Lower lobe of right lung (tissue), 2 donors: ENCODE data around the gene CCDC83. TPM values are rescaled to one million over a fixed set of nuclear protein-coding genes. Genes with fewer than 3 reads are reported as not detected.
"Not testable (repeated sequence)": the region's sequence is repeated elsewhere in the genome, so short reads cannot be mapped to it uniquely, and the experiment has no call there.

Experiments
- ATAC-seq, 2 donors: fragments of 200-7000 bp; cut with Tn5 transposase; one replicate each; pipeline ENCODE4 v1.9.1; 2020 to 2022; ENCODE audit warnings: mild to moderate bottlenecking in 2 of 2, moderate library complexity in 2 of 2
- DNase-seq: peaks from one replicate; pipeline ENCODE4 v3.0.0-alpha.2; 2020
- H3K27ac ChIP-seq: fragments of 200-600 bp; one replicate; pipeline ENCODE4 v1.8.0; 2022
- H3K27me3 ChIP-seq: fragments of 200-600 bp; one replicate; pipeline ENCODE4 v1.8.0; 2022; ENCODE audit warnings: low read depth
- H3K36me3 ChIP-seq: fragments of 200-600 bp; one replicate; pipeline ENCODE4 v1.8.0; 2022; ENCODE audit warnings: mild to moderate bottlenecking
- H3K4me1 ChIP-seq: fragments of 200-600 bp; one replicate; pipeline ENCODE4 v1.8.0; 2022
- H3K4me3 ChIP-seq: fragments of 200-600 bp; one replicate; pipeline ENCODE4 v1.8.0; 2022; ENCODE audit warnings: mild to moderate bottlenecking
- H3K9me3 ChIP-seq: fragments of 200-600 bp; one replicate; pipeline ENCODE4 v1.8.0; 2022
- CTCF ChIP-seq: fragments of 200-600 bp; IDR thresholded peaks from one replicate; pipeline ENCODE4 v1.8.0; 2022; ENCODE audit warnings: antibody characterized with exemption, mild to moderate bottlenecking
- intact Hi-C: fragments of 100-400 bp; cut with DNase I; formaldehyde crosslinking; loops from one replicate; pipeline ENCODE4 v1.11.0; 2022
- total RNA-seq: library from RNA; stranded (reverse); fragmentation: NEBNext Ultra II Directional; extraction: Animal tissue kit (Norgen Biotek cat#: 25700); gene quantifications from one replicate; pipeline ENCODE4 v1.2.1, GENCODE V29; 2021
- donor health status: DM: no; HTN: yes; CAD: no; lungs with severe emphysema.

The CCDC83 gene
- total RNA-seq, 1 donor from 2014 or later, result not detected

GRCh38 chr11:85949798-85950197 is 94.6 kb downstream of the CCDC83 start:
- DNase-seq (no peak), ATAC-seq (no peak)
- H3K27me3 ChIP-seq, result no peaks in the 10 kb centered on the region
- H3K4me3 ChIP-seq, result no peak overlapping the region
- peaks cover 38% of the 10 kb centered on the region for H3K4me1 ChIP-seq
- TF ChIP-seq CTCF, result no peak
- no peaks in the 10 kb centered on the region for H3K36me3 ChIP-seq
- H3K27ac ChIP-seq, result no peak overlapping the region
- intact Hi-C loops, result no loop called here
- H3K9me3 ChIP-seq, result no peaks in the 10 kb centered on the region

GRCh38 chr11:85950317-85951048 is 95.3 kb downstream of the CCDC83 start:
- H3K27ac ChIP-seq, result no peak overlapping the region
- no peak for TF ChIP-seq CTCF
- peaks cover 38% of the 10 kb centered on the region for H3K4me1 ChIP-seq
- no peak overlapping the region for H3K4me3 ChIP-seq
- DNase-seq (no peak), ATAC-seq (no peak)
- peaks cover 1% of the 10 kb centered on the region for H3K36me3 ChIP-seq
- no peaks in the 10 kb centered on the region for H3K9me3 ChIP-seq
- intact Hi-C loops, result no loop called here
- H3K27me3 ChIP-seq, result no peaks in the 10 kb centered on the region

- ATAC-seq (no peak), DNase-seq (no peak)
- H3K4me3 ChIP-seq, result no peak overlapping the region
- intact Hi-C loops, result no loop called here
- H3K27me3 ChIP-seq, result no peaks in the 10 kb centered on the region
- H3K27ac ChIP-seq, result no peak overlapping the region
- TF ChIP-seq CTCF, result no peak
- H3K4me1 ChIP-seq, result peaks cover 34% of the 10 kb centered on the region
- H3K36me3 ChIP-seq, result peaks cover 7% of the 10 kb centered on the region
- no peaks in the 10 kb centered on the region for H3K9me3 ChIP-seq
Measured at GRCh38 chr11:85951049-85951405, 95.8 kb downstream of the CCDC83 start.

GRCh38 chr11:85951428-85952107 is 96.4 kb downstream of the CCDC83 start:
- ATAC-seq, result no peak
- no peak for DNase-seq
- Histone ChIP-seq H3K4me3 (no peak overlapping the region), H3K9me3 (no peaks in the 10 kb centered on the region), H3K27ac (no peak overlapping the region), H3K36me3 (peaks cover 12% of the 10 kb centered on the region), H3K27me3 (no peaks in the 10 kb centered on the region), H3K4me1 (peaks cover 29% of the 10 kb centered on the region)
- intact Hi-C loops, result no loop called here
- TF ChIP-seq CTCF, result no peak

GRCh38 chr11:85952108-85952485 is 96.9 kb downstream of the CCDC83 start:
- H3K4me3 ChIP-seq, H3K27ac ChIP-seq, DNase-seq, ATAC-seq, H3K27me3 ChIP-seq, H3K9me3 ChIP-seq, intact Hi-C loops: not testable (repeated sequence)
- peaks cover 17% of the 10 kb centered on the region for H3K36me3 ChIP-seq
- peaks cover 23% of the 10 kb centered on the region for H3K4me1 ChIP-seq

GRCh38 chr11:85953491-85954143 is 98.4 kb downstream of the CCDC83 start:
- intact Hi-C loops, result no loop called here
- H3K27ac ChIP-seq, result no peak overlapping the region
- peak; percentile 20 to 25 for ATAC-seq

More at GRCh38 chr11:85953491-85954143, 98.4 kb downstream of the CCDC83 start:
- DNase-seq, result no peak
- H3K4me1 ChIP-seq, result peaks cover 8% of the 10 kb centered on the region
- H3K4me3 ChIP-seq, result no peak overlapping the region
- no peaks in the 10 kb centered on the region for H3K27me3 ChIP-seq
- H3K9me3 ChIP-seq, result no peaks in the 10 kb centered on the region
- peaks cover 33% of the 10 kb centered on the region for H3K36me3 ChIP-seq
- no peak for TF ChIP-seq CTCF
